Measurements from ENCODE around the gene MED13L. TPM values are rescaled to one million over a fixed set of nuclear protein-coding genes. Genes with fewer than 3 reads are reported as not detected.

MED13L gene
- total RNA-seq, 1 donor, result 180 TPM

DNA sequence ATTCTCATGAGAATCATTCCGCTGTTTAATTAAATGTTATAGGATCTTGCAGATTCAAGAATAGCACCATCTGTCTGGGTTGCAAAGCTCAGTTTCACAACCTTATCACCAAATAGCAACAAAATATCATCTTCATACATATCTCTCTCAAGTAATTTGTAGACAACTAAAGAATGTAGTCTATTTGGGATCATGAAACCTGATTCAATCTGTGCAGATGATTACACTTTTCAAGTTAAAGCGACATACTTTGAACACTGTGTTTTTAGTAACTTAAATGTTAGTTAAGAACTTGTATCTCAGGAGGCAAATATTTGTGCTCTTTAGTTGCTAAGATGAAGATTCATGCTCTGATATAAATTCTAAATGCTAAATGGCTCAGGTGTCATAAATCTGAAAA lies 14.8 kb downstream of the MED13L start:
- no peak for DNase-seq (ENCODE audit: low read depth)
- H3K4me3 ChIP-seq (ENCODE audit: low read depth, low read length), result no peak overlapping the region
- TF ChIP-seq, protein P1, sequence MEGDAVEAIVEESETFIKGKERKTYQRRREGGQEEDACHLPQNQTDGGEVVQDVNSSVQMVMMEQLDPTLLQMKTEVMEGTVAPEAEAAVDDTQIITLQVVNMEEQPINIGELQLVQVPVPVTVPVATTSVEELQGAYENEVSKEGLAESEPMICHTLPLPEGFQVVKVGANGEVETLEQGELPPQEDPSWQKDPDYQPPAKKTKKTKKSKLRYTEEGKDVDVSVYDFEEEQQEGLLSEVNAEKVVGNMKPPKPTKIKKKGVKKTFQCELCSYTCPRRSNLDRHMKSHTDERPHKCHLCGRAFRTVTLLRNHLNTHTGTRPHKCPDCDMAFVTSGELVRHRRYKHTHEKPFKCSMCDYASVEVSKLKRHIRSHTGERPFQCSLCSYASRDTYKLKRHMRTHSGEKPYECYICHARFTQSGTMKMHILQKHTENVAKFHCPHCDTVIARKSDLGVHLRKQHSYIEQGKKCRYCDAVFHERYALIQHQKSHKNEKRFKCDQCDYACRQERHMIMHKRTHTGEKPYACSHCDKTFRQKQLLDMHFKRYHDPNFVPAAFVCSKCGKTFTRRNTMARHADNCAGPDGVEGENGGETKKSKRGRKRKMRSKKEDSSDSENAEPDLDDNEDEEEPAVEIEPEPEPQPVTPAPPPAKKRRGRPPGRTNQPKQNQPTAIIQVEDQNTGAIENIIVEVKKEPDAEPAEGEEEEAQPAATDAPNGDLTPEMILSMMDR (IDR thresholded peaks at IDR 0.05; ENCODE audit: insufficient read depth, low read length), result no peak

DNA sequence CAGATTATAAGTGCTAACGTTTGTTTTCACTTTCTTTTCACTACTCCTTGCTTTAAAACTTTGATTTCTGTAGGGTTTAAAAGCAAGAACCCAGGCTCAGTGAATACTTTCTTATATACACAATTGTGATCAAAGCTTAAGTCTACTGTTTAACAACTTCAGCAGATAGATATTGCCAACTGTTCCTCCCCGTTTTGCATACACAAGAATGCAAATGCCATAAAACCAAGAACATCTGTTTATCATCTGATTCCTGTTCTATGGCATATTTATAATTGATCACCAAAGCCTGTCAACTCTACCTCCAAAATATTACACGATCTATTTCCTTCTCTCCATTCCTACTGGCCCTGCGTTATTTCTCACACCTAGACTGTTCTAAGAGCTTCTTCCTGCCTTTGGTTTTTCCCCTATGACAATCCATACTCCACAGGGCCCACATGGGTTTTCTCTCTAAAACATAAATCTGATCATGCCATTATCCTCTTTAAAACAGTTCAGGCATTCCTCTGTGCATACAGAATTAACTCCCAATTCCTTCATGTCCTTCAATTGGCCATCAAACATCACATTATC lies 15.9 kb downstream of the MED13L start:
- TF ChIP-seq, protein P1 (IDR thresholded peaks at IDR 0.05; ENCODE audit: insufficient read depth, low read length), result no peak
- no peak overlapping the region for H3K4me3 ChIP-seq (ENCODE audit: low read depth, low read length)
- DNase-seq (ENCODE audit: low read depth), result no peak

DNA sequence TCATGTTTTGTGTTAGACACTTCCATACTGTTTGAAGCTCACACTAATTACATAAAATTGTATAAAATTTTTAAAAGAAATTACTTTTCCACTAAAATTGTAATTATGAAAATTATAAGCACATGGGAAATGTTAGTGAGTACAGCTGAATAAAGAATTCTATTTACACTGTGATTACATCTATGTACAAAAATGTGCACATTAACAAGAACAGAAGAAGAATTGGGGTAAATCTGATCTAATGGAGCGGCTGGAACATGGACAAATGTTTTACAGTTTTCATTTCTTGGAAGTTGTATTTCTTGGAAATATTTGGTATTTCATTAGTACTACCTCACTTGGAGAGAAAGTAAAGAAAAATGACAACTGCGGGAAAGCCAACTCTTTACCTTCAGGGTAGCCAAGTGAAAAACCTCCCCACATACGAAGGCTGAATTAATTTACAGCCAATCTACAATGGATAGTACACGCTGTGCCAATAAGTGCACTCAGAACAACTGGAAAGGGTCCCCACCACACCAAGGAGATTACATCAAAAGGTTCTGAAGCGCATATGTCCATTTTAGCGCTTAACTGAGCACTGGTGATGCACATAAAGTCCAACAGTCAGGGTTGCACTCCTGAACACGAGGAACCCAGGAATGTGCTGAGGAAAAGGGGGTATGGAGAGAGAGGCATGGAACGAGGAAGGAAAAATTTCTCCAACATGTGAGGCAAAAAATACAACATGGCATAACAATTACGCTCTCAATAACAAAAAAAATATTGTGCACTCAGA lies 17.5 kb downstream of the MED13L start:
- H3K4me3 ChIP-seq (ENCODE audit: low read depth, low read length), result no peak overlapping the region
- DNase-seq (ENCODE audit: low read depth), result no peak
- TF ChIP-seq, protein P1 (IDR thresholded peaks at IDR 0.05; ENCODE audit: insufficient read depth, low read length), result no peak

DNA sequence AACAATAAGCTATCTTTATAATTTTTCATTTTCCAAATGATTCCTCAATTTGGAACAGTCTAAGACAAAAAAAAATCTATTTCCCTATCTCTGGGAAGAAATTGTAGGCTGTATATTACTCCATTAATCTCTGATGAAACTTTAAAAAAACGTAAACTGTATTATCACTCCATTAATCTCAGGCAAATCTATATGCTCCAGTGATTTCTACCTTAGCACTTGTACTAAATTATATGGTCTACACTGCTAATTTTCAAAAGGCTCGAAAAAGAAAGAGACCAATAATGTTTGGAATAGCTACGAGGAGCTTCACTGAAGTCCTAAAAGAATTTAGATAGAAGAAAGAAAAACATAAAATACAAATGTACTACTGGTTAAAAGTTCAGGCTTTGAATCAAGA lies 19.7 kb downstream of the MED13L start:
- TF ChIP-seq, protein P1 (IDR thresholded peaks at IDR 0.05; ENCODE audit: insufficient read depth, low read length), result no peak
- no peak overlapping the region for H3K4me3 ChIP-seq (ENCODE audit: low read depth, low read length)
- no peak for DNase-seq (ENCODE audit: low read depth)

DNA sequence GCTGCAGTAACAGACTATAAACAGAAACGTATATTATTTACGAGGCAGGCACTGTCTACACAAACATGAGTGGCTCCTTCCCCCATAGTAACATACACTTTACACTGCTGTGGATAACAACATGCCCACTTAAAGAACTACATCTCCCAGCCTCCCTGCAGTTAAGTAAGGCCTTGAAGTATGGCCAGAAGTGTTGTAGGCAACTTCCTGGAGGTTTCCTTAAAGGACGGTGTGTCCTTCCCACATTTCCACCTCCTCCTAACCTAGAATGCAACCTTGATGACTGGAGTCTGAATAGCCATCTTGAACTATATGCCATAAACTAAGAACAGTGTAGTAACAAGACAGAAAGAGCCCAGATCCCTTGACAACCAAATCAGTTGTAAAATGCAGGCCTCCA lies 20.3 kb downstream of the MED13L start:
- no peak for DNase-seq (ENCODE audit: low read depth)
- H3K4me3 ChIP-seq (ENCODE audit: low read depth, low read length), result no peak overlapping the region
- TF ChIP-seq, protein P1 (IDR thresholded peaks at IDR 0.05; ENCODE audit: insufficient read depth, low read length), result no peak

DNA sequence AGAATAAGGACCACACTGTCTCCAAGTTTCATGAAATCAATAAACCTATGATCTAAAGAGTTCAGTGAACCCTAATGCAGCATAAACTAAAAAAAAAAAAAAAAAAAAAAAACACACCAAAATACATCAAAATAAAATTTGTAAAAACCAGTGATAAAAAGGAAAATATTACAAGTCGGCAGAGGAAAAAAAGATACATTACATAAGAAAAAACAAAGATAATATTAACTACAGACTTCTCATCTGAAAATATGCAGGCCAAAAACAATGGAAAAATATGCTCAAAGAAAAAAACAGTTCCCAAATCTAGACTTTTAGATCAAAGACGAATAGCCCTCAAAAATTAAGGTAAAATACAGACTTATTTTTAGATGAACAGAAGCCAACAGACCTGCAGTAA lies 27.6 kb downstream of the MED13L start:
- no peak overlapping the region for H3K4me3 ChIP-seq (ENCODE audit: low read depth, low read length)
- no peak for DNase-seq (ENCODE audit: low read depth)
- TF ChIP-seq, protein P1 (IDR thresholded peaks at IDR 0.05; ENCODE audit: insufficient read depth, low read length), result no peak

All from fibroblast of the aortic adventitia (primary cell).